SHP77 treated with DMSO at 0.1 percent for 48 hours (cell line): ENCODE measurements around the gene SLC25A10.
"Not testable (repeated sequence)": the region's sequence is repeated elsewhere in the genome, so short reads cannot be mapped to it uniquely, and the experiment has no call there.

Experiments used
- DNase-seq: peaks from one replicate; lab custom pipeline; 2025; lab: John Stamatoyannopoulos, UW

SLC25A10 gene, protein sequence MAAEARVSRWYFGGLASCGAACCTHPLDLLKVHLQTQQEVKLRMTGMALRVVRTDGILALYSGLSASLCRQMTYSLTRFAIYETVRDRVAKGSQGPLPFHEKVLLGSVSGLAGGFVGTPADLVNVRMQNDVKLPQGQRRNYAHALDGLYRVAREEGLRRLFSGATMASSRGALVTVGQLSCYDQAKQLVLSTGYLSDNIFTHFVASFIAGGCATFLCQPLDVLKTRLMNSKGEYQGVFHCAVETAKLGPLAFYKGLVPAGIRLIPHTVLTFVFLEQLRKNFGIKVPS

DNA sequence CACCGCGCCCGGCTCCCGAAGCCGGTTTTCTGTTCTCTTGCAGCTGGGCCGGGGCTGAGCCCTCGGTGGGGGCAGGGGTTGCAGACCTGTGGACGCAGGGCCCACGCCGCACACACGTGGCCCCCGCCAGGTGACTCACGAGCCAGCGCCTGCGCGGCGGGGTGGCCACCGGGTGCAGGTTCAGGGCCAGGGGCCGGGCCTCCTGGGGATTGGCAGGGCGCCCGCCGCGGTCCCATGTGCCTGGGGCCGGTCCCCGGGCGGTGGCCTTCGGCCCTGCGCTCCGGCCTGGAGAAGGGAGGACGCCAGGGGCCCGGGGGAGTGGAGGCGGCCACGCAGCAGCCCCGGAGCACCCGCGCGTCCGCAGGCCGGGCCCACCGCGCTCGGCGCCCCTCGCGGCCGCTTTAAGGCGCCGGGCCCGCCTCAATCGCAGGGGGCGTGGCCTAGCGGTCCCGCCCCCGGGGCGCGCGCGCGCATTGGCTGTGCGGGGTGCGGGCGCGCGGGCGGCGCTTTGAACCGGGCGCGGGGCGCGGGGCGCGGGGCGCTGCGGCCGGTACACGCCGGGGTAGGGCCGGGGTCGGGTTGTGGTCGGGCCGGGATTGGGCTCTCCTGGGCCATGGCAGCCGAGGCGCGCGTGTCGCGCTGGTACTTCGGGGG, at the start of gene SLC25A10:
TSS of gene SLC25A10 (plus strand) at position 471 of the 654 bp plus-strand sequence. CDS start at position 614, 143 bp downstream.
- peak; percentile 80 for DNase-seq

DNA sequence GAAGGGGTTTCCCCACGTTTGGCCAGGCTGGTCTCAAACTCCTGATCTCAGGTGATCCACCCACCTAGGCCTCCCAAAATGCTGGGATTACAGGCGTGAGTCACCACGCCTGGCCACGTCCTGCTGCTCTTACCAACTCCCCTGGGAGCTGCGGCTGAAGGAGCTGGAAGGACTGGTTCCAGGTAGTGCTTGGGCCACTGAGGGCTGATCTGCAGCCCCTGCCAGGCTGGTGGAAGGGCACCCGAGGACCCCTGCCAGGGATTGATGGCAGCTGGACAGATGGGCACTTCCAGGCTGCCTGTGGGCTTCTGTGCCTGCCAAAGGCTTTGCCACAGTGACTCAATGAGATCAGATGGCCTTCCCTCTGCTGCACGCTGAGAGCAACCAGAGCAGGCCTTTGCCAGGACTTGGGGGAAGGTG, 48.0 kb upstream of the SLC25A10 start:
- no peak for DNase-seq

DNA sequence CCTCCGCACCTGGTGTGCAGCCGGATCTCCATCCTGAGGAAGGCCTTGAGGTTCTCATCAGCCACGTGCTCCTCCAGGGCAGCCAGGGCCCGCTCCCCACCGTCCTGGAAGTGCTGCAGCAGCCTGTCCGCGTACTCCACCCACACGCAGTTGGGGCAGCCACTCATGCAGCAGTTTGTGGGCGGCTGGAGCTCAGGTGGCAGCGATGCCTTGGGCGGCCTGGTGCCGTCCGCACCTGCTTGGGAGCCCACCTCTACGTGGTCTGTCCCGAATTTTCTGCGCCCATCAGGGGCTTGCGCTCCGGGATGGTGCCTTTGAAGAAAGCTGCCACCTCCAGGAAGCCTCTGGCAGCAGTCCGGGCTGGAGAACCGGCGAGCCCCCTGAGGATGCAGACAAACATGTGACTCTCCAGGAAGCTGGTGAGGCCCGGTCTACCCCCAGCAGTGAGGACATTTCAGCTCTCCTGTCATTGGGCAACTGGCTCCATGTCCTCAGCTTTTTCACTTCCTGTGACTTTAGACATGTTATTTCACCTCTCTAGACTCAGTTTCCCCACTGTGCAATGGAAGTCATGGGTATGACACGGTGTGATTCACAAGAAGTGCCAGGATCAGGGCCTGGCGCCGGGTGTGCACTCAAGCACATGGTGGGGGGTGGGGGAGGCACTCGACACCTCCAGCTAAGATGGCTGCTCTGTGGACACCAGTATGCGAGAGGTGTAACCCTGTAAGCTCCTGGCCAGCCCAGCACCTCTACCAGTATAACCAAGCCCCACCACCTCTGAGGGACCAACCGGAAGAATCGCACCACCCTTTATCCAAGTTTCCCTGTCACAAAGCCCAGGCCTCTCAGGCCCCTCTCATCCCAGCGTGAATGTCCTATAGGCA, 46.6 kb upstream of the SLC25A10 start:
- DNase-seq = peak; percentile 59

DNA sequence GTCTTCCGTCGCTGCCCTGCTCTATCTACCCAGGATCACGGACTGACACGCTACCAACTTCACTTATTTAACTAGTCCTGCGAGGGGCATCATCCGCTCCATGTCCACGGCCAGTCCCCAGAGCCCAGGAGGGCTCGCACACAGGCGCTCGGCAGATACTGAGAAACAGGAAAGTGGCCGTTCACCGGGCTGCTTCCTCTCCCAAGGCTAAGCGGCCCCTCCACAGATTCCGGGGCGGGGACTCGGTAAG, 46.1 kb upstream of the SLC25A10 start:
- DNase-seq = no peak

DNA sequence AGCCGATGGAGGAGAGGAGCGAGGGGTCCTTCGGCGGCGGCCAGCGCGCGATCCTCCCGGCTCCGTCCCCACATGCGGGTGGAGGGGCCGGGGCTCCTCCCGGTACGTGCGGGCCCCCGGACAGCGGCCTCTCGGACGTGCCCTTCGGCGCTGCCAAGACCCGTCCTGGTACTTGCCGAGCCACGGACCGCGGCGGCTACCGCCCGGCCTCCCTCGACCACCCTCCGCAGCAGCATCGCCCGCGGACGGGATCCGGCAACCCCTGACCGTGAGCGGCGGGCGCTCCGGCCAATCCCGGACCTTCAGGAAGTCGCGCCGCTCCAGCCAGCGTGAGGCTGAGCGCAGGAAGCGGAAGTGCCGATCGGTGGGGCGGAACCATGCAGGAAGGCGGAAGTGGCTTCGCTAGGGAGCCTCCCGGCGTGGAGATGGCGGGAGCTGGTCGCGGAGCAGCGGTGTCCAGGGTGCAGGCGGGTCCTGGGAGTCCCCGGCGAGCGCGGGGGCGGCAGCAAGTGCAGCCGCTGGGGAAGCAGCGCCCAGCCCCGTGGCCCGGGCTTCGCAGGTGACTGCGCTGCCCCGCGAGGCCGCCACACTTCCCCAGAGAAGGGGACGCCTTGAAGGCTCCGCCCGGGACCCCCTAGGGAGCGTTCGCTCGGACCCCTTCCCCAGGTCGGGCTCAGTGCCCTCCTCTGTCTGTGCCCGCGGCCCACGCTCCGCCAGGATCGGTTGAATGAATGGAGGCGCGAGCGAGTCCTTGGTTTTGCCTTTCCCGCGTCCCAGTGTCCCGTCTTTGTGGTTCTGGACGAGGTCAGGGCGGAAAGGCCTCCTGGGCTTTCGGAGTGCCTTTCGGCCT, 45.5 kb upstream of the SLC25A10 start, which contains the start of the genes CCDC137 and OXLD1:
TSS of gene CCDC137 (plus strand) at position 396 of the 850 bp plus-strand sequence. CDS start at position 426, 30 bp downstream.
TSS of gene OXLD1 (minus strand) at position 264 of the 850 bp plus-strand sequence. CDS start at position 236, 28 bp downstream.
- peak; percentile 92 for DNase-seq

DNA sequence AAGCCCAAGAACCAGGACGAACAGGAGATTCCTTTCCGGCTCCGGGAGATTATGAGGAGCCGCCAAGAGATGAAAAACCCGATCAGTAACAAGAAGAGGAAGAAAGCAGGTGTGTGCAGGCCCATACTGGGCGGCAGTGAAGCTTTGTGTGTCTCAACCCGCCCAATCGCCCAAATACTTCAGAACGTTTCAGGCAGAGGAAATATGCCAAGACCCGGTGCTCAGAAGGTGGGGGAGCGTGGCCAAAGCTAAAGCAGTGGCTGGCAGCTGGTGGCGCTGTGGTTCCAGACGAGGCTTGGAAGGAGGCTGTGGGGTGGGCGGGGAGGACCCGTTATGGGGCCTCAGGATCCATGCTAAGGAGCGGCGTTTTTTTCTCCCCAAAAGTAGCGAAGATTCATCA, 44.3 kb upstream of the SLC25A10 start:
- no peak for DNase-seq

DNA sequence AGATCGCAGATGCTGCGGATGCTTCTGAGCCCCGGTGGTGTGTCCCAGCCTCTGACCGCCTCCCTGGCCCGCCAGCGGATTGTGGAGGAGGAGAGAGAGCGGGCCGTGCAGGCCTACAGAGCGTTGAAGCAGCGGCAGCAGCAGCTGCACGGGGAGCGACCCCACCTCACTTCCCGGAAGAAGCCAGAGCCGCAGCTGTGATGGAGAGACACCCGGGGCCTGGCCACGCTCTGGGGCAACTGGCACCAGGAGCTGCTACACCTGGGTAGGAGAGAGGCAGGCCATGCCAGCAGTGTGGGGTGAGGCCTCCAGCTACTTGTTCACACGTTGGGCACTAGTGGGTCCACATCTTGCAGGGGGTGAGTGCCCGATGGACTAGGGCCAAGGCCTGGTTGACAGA, 39.6 kb upstream of the SLC25A10 start:
- no peak for DNase-seq

DNA sequence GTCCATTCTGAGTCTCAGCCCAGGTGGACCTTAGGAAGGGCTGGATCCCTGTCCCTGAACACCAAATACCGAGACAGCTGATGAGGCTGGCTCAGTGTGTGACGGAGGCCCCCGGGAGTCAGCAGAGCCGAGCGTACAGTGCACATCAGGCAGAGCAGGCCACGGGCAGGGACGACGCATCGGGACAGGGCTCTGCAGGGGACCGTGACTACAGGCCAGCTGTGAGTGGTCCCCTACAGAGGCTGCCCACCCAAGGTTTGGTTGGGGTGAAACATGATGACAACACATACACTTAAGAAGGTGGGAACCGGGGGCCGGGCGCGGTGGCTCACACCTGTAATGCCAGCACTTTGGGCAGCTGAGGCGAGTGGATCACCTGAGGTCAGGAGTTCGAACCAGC, 39.1 kb upstream of the SLC25A10 start:
- no peak for DNase-seq

DNA sequence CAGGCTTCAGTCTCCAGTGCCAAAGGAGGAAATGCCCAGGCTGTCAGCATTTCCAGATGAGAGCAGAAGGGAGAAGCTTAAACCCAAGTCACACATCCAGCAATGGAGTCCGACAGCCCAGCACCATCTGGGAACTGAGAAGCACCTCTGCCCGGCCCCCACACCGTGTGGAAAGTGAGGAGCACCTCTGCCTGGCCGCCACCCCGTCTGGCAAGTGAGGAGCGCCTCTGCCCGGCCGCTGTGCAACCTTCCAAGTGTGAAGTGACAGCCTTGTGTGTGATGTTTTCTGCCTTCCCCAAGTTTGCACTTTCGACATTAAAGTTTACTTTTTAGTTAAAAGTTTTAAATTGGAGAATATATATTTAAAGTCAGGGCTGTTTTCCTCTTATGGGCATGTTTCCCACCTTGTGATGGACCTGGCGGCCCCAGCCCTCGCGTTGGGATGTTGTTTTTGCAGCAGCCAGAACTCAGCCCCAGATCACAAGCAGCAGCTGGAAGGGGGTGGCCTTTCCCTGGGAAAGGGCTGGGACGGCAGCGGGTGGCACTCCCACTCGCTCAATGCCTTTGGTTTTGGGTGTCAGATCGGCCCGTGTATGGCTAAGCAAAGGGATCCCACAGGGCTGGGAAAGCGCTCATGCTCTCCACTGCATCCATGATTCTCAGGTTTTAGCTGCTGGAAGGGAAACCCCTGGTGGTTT, 38.4 kb upstream of the SLC25A10 start:
- no peak for DNase-seq

DNA sequence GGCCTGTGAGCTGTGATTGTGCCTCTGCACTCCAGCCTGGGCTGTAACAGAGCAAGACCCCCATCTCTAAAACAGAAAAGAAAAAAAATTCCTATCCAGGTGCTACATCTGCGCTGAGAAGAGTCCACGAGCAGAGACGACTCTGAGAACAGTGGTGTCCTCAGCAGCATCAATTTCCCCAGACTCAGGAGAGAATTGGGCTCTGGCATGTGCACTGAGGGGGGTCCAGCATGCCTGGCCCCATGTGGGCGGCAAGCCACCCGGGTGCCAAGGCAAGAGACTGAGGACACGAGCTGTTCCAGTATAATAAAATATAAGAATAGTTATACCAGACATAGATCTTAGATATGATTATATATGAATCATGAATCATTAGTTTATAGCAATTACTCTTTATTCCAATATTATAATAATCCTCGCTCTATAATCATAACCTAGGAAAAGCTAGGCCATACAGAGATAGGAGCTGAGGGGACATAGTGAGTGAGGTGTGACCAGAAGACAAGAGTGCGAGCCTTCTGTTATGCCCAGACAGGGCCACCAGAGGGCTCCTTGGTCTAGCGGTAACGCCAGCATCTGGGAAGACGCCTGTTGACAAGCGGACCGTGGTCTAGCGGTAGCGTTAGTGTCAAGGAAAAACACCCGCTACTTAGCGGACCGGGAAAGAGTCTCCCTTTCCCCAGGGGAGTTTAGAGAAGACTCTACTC, 36.4 kb upstream of the SLC25A10 start:
- DNase-seq = not testable (repeated sequence)

DNA sequence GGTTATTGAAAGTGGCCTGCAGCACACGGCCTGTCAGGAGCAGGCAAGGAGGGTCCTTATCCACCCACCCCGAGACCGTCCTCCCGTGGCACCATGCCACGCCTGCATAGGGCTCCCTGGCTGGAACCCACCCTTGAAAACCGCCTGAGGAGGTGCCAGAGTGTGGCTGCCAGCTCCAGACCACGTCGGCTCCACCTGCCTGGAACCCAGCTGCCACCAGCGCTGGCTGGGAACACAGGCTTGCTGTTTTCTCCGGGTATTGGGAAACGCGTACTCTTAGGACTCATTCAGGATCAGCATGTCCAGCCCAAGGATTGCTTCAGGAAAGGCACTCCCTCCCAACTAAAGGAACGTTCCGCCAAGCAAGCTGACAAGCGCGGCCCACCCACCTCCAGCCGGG, 35.2 kb upstream of the SLC25A10 start:
- DNase-seq = peak; percentile 27

DNA sequence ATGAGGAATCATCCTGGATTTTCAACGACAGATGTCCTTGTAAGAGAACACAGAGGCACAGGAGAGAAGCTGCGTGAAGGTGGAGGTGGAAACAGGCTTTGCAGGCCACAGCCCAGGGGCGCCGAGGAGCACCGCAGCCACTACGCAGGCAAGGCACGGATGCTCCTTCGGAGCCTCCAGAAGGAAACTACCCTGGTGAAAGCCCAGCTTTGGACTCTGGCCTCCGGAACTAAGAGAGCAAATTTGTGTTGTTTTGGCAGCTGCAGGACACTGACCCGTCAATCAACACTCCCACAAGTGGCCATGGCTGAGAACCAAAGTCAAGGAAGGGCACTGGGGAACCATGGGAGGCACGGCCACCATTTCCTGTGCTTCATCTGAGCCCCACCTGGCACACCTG, 31.9 kb upstream of the SLC25A10 start:
- DNase-seq = no peak

DNA sequence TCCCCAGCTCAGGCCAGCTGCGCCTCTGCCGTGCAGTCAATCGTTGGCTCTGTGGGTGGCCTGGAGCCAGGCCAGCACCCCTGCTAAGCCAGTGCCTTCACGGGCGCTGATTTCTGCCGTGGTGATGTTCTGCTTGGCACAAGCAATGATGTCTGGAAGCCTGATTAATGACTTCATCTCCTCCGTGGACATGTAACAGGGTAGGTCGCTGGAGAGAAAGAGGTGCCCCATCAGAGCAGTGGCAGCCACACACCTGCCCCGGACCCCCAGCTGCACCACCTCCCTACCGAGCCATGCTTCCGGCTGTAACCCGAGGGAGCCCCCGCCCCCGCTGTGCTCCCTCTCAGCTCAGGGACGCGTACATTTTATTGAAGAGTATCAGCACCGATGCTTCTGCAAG, 30.4 kb upstream of the SLC25A10 start:
- no peak for DNase-seq

DNA sequence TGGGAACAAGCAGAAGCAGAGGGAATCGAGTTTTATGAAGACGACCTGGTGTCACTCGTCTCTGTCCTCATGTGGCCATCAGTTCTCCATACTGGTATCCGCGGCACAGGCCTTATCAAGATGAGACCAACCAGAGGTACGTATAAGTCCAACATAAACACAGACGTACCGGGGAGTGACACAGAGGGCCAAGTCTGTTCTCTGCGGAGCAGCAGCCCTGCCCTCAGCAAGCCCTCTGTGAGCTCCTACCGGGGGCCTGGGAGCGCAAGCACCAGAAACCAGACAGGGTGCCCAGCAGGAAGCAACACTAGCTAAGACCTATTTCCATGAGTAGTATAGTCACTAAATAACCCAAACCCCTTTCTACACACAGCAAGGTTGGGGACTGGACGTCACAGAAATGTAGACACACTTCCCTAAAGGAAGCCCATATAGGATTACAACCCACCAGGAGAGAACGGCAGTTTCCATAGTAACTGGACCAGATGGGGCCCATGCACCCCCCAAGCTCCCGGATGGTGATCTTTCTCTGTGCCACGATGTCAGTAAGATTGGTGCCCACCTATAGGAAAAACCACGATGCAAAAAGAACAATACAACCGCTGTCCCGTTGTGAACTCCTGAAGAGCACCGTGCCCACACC, 29.4 kb upstream of the SLC25A10 start:
- no peak for DNase-seq

DNA sequence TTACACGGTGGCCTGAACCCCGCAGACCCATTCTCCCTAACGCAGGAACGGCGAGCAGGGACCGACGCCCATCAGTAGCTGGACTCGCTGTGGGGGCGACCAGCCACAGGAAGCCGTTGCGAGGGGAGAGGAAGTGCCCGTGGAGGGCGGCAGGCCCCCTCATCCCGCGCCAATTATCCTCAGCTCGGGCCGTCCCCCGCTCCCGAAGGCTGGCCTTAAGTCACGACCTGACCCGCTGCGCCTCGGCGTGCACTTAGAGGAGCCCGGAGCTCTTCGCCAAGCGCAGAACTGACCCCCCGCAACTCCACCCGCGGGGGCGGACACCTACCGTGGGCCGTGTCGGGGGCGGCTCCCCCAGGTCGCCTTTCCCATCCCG, 28.9 kb upstream of the SLC25A10 start:
- DNase-seq = no peak

DNA sequence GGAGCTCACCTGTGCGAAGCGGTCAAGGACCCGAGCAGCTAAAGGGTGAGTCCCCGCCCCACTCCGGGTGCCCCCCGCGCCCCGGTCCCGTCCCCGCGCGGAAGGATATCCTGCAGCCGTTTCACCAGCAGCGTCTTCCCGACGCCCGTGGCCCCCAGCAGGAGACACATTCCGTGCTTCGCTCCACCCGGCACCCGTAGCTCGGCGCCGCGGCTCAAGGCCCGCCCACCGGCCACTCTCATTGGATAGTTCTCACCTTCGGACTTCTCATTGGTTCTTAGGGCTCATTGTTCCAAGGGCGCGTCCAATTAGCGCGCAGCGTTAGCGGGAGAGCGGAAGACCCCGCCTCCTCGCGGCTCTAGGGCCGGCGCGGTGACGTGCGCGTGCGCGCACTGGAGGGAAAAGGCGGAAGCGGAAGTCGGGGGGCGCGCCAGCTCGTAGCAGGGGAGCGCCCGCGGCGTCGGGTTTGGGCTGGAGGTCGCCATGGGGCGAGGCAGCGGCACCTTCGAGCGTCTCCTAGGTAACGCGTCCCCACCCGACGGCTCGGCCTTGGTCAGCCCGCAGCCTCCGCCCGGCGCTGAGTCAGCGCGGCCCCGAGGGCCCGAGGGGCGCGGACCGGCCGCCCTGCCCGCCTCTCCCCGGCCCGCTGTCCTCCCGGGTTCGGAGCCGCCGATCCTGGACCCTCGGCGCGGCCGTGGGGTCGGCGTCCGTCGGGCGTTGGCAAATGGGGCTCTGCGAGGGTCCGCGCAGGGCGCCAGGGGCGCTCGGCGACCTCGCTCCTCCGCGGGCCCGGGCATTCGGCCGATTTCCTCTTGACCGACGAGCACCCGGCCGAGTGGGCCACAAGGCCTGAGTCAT, 28.3 kb upstream of the SLC25A10 start, which contains the start of the genes ARL16 and HGS:
TSS of gene ARL16 (minus strand) at position 214 of the 858 bp plus-strand sequence. CDS start at position 170, 44 bp downstream.
TSS of gene HGS (plus strand) at position 428 of the 858 bp plus-strand sequence. CDS start at position 484, 56 bp downstream.
- DNase-seq = peak; percentile 100

DNA sequence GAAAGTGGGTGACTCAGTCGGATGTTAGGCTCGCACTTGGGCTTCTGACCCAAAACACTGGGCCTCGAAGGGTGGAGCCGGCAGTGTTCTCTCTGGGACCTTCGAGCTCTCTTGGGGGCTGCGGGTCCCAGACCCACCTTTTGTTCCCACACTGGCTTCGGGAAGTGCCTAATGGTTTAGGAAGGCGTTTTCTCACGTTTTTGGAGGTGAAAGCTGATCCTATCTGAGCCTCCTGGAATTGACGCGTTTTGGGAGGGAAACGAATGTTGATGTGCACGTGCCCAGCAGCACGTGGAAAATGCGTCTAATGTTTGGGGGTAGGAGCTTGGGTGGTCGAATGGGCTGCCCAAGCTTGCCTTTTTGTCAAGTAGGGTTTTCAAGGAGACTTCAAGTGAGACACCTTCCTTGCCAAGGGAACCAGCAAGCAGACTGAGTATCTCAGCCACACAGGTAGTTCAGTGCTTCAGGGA, 27.6 kb upstream of the SLC25A10 start:
- no peak for DNase-seq

DNA sequence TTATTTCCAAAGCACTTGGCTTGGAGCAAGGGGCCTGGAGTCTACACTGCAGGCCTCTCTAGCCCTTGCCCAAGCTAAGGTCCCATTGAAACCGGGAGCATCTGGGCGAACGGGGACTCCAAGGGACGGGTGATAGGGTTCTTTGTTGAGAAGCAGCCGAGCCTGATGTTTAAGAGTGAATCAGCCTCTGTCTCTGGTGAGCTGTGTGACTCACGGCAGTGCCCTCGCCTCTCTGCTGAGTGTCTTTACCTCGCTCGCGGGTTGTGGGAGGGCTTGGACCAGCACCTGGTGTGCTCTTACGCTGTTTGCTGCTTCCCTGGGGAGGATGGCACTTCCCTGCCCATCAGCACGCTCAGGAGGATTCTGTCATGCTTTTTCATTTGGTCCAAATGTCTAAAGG, 27.0 kb upstream of the SLC25A10 start:
- no peak for DNase-seq

DNA sequence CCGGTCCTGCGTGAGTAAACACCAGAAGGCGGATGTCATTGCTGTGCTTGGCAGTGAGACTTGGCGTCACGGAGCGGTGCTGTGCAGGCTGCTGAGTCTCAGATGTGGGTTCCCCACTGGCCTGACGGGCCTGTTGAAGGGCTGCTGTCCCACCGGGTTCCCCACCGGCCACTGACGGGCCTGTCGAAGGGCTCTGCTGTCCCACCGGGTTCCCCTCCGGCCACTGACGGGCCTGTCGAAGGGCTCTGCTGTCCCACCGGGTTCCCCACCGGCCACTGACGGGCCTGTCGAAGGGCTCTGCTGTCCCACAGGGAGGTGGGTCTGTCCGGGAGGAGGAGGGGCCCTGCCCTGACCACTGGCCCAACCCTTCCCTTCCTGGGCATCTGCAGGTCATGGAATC, 25.5 kb upstream of the SLC25A10 start:
- no peak for DNase-seq
